Naive B cell (primary cell): ENCODE results near the gene BHMT2. TPM values are rescaled to one million over a fixed set of nuclear protein-coding genes. Genes with fewer than 3 reads are reported as not detected.

Experiments
- polyA plus RNA-seq, 6 donors: library from polyadenylated mRNA; unstranded; fragments of 300-500 nt; fragmentation: Illumina TruSeq; gene quantifications; one replicate each; pipeline ENCODE4 v1.2.3, GENCODE V29; 2021; ENCODE audit warnings: low read depth in 6 of 6

Gene BHMT2
- polyA plus RNA-seq, 6 donors from 2014 or later, result not detected

Other genes with a start within 250 kb of the BHMT2 start
- gene ARSB, start 84.5 kb upstream of the BHMT2 start, polyA plus RNA-seq, result 1 to 10 TPM; 4.1 to 6.8 (median 5.4) TPM
- gene DMGDH, start 93 bp upstream of the BHMT2 start, polyA plus RNA-seq, result 1 to 10 TPM in 1 of 6 donors, under 1 TPM in 1, not detected in 4; 0.20 to 2.4 TPM
- not detected for gene BHMT, start 42.0 kb downstream of the BHMT2 start, polyA plus RNA-seq
- 1 to 10 TPM; 3.1 to 5.2 (median 4.6) TPM for gene JMY, start 166.4 kb downstream of the BHMT2 start, polyA plus RNA-seq